Stromal cell of bone marrow (primary cell): ENCODE measurements around the gene CCN5.

Experiments
- DNase-seq: peaks from one replicate; pipeline ENCODE4 v3.0.0-alpha.2; 2012; ENCODE audit warnings: low read depth

CCN5 gene

DNA sequence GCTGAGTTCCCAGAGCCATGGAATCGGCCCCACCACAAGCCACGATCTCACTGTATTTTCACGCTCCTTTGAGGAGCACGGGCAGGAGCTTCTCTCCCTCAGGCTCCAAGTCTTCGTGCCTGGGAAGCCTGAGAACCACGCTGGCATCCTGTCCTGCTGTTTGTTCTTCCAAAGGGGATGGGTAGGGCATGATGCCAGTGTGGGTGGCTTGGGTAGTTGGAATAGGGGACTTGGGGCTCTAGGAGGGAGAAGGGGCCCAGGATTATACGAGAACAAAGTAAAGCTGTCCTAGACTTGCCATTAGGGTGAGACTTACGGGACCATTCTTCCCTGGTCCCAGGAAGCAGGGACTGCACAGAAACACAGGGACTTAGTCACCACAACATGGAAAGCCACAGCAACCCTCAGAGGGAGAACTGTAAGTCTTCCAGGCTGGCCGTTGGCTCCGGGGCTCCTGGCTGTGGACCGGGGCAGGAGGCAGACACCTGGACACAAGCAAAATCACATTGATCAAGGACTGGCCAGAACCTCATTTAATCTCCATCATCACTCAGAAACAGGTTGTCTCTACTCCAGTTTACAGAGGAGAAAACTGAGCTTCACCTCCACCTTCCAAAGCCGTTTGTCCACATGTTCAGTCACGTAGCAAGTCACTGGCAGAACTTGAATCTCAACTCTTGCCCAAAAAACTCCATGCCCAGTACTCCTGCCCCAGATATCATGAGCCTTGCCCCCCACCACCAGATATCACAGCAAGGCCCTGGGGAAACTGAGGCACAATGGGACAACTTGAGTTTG lies 1.3 kb downstream of the CCN5 start:
- no peak for DNase-seq

DNA sequence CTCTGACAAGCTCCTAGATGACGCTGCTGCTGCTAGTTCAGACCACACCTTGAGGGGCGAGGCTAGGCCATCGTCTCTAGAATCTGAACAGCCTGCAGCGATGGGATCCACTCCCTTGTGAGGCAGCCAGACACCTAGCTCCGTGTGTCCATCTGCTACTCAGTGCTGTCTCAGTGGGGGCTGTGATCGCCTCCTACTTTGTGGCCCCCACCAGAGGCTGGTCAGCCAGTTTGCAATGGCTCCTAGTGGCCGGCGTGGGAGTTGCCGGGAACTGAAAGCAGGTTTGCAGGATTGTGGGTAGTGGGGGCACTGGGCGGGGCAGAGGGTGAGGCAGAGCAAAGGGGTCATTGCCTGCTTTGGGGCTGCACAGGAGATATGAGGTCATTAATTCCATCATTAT lies 2.8 kb downstream of the CCN5 start:
- DNase-seq: no peak

GRCh38 chr20:44719841-44720240 lies 4.7 kb downstream of the CCN5 start:
- no peak for DNase-seq

GRCh38 chr20:44720621-44720996 lies 5.4 kb downstream of the CCN5 start:
- peak; percentile 63 for DNase-seq

GRCh38 chr20:44720997-44721784 lies 6.0 kb downstream of the CCN5 start:
- DNase-seq: peak; percentile 90

DNA sequence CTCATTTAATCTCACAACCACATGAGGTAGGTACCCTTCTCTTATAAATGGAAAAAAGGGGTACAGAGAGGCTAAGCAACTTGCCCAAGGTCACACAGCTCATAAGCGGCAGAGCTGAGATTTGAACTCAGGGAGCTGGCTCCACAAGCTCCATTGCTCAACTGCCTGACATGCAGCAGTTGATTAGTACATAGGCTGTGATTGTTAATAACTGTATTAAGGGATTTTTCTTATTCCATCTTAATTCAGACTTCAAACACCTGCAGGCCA lies 6.6 kb downstream of the CCN5 start:
- DNase-seq: no peak

DNA sequence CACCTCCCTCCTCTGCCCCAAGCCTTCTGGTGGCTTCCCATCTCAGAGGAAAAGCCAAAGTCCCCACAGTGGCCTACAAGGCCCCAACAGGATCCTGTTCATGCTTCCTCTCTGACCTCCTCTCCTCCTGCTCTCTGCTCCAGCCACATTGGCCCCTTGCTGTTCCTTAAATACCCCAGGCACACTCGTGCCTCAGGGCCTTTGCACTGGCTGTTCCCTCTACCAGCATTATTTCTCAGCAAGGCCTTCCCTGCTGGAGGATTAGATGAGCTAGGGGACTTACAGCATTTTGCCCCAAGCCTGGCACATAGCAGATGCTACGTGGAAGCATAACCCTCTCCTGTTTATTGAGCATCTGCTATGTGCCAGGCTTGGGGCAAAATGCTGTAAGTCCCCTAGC lies 7.8 kb downstream of the CCN5 start:
- no peak for DNase-seq

GRCh38 chr20:44723391-44723790 lies 8.2 kb downstream of the CCN5 start:
- no peak for DNase-seq

DNA sequence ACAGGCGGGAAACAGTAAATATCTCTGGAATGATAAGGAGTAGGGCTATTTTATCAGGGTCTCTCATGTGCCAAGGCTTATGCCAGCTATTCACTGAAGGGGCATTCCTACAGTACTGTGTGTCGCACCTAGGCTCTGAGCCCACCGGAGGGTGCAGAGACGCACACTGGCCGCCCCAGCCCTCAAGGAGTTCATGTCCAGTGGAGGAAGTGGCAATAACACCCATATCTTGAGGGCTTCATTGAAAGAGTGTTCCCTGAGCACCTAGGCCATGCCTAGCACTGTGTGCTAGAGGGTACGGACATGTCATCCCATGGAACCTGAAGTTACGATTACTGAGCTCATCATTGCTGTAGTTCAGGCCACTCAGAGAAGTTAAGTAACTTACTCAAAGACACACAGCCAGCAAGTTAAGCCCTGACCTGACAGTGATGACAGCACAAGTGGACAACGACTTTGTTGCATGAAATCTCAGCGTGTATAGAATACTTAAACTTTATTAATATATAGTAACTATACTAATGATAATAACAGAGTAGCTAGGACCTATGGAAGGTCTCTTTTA lies 8.7 kb downstream of the CCN5 start:
- DNase-seq: no peak

DNA sequence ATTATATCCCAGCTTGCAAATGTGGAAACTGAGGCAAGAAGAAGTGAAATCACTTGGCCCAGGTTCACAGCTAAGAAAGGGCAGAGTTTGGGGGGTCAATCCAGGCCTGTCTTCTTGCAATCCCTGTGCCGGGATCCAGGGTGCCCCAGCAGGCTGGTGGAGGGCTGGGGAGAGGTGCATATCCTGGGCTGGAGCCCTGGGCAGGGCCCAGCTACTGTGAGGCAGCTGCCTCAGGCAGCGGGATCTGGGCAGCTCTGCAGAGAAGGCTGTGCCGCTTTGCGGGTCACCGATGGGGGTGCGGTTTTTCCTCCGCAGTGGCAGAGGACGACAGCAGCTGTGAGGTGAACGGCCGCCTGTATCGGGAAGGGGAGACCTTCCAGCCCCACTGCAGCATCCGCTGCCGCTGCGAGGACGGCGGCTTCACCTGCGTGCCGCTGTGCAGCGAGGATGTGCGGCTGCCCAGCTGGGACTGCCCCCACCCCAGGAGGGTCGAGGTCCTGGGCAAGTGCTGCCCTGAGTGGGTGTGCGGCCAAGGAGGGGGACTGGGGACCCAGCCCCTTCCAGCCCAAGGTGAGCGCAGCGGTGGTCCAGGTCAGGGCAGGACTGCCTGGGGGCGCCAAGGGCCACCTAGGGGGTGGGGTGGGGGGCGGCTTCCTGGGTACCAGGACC lies 9.4 kb downstream of the CCN5 start:
- no peak for DNase-seq

DNA sequence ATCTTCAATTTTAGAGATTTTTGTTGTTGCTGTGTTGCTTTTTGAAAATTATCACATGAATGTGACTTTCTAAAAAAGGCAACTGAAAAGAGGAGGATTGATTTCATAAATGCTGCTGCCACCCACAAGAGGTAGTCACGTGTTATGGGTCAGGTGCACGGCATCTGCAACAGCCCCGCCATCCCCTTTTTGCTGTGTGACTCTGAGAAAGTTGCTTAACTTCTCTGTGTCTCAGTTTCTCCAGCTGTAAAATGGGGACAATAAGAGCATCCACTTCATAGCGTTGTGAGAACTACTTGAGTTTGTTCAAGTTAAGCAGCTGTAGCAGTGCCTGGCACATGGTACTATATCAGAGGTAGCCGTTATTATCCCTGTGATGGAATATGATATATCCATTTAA lies 10.7 kb downstream of the CCN5 start:
- no peak for DNase-seq

DNA sequence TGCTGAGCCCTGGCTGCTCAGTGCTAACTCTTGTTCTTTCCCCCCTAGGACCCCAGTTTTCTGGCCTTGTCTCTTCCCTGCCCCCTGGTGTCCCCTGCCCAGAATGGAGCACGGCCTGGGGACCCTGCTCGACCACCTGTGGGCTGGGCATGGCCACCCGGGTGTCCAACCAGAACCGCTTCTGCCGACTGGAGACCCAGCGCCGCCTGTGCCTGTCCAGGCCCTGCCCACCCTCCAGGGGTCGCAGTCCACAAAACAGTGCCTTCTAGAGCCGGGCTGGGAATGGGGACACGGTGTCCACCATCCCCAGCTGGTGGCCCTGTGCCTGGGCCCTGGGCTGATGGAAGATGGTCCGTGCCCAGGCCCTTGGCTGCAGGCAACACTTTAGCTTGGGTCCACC lies 11.9 kb downstream of the CCN5 start:
- no peak for DNase-seq

DNA sequence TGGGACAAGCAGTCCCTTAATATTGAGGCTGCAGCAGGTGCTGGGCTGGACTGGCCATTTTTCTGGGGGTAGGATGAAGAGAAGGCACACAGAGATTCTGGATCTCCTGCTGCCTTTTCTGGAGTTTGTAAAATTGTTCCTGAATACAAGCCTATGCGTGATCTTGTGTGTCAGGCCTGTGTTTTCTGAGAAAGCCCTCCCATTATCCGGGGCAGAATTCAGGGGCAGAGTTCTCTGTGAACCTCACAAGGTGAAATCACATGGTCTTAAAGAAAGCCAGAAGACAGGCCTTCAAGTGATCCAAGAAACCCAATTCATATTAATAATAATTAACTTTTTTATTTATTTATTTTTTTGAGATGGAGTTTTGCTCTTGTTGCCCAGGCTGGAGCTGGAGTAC lies 12.5 kb downstream of the CCN5 start:
- no peak for DNase-seq

GRCh38 chr20:44728801-44729443 lies 13.8 kb downstream of the CCN5 start:
- DNase-seq: peak; percentile 91

DNA sequence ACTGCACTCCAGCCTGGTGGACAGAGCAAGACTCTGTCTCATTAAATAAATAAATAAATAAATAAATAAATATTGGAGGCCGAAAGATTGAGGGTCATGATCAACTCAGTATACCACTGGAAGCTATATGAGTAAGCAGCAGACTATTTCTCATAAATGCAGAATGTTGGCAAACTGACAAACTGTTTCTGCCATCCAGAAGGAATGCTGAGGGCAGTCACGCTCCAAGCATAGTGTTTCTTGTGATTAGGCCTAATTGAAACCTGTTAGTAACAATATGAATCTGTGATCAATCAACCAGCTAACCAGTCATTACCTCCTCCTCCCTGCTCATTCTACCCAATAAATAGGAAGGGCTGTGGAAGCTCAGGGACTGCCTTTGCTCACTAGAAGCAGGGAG lies 15.3 kb downstream of the CCN5 start:
- peak; percentile 67 for DNase-seq

- no peak for DNase-seq
Observed at GRCh38 chr20:44731657-44732056, 16.5 kb downstream of the CCN5 start.

GRCh38 chr20:44732327-44732726 lies 17.2 kb downstream of the CCN5 start:
- DNase-seq: no peak

DNA sequence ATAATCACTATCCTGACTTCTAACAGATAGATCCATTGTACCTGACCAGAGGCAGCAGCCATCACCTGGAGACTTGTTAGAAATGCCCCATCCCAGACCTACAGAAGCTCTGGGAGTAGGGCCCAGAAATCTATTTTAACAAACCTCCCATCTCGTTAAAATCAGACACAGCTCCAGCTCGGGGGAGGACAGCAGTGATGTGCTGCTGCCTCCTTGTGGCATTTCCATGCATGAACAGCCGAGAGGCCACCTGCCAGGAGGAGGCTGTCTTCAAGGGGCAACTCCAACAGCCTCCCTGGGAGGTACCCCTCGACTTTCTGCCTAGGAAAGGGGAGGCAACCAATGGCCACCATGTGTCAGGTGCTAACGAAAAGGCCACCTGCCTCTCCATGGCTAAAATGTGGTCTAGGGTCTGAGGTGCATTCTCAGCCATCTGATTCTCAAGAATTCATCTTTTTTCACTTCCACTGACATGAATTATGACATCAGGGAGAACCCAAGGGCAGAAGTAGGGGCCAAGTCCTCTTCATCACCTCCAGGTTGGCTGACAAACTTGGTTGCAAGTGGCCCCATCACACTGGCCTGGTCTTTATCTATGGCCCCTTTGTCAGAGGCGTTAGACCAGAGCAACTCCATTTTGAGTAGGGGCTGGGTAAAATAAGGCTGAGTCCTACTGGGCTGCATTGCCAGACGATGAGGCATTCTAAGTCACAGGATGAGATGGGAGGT lies 18.3 kb downstream of the CCN5 start:
- peak; percentile 55 for DNase-seq

DNA sequence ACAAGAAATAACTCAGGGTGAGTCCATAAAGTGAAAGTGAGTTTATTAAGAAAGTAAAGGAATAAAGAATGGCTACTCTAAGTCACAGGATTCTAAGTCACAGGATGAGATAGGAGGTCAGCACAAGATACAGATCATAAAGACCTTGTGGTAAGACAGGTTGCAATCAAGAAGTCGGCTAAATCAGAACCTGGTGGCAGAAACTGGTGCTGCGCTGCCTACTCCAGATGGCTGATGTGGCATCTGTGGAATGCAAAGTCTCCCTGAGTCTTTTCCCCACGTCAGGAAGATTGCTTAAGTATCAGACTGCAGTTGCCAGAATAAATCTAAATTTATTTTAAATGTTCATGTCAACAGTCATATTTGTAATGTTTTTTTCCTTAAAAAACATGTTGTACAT lies 19.8 kb downstream of the CCN5 start:
- DNase-seq: peak; percentile 43

DNA sequence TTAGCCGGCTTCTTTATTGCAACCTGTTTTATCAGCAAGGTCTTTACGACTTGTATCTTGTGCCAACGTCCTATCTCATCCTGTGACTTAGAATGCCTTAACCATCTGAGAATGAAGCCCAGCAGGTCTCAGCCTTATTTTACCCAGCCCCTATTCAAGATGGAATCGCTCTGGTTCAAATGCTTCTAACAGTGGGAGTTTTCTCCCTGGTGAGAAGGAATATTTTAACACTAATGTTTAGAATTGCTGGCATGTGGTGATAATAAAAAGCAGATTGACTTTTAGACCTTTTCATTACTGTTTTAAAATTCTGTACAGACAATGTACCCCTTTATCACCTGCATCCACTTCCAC lies 20.6 kb downstream of the CCN5 start:
- no peak for DNase-seq

GRCh38 chr20:44736170-44737021 lies 21.2 kb downstream of the CCN5 start:
- peak; percentile 72 for DNase-seq
